C4-2B (cell line): ENCODE measurements around the gene AHCTF1.
"Not testable (repeated sequence)": the region's sequence is repeated elsewhere in the genome, so short reads cannot be mapped to it uniquely, and the experiment has no call there.

Source experiments
- H3K27ac ChIP-seq: fragments of 450-650 bp; 2 replicates; pipeline ENCODE4 v1.5.1; 2017
- CTCF ChIP-seq: fragments of 450-650 bp; conservative IDR thresholded peaks from 2 replicates; pipeline ENCODE4 v1.5.1; 2017; ENCODE audit warnings: mild to moderate bottlenecking
- ZFX ChIP-seq: fragments of 450-650 bp; IDR thresholded peaks from 2 replicates; pipeline ENCODE4 v1.6.1; 2017

Gene AHCTF1

GRCh38 chr1:246891105-246891504 lies 40.6 kb downstream of the AHCTF1 start:
- no peak for TF ChIP-seq ZFX
- no peak for TF ChIP-seq CTCF
- no peak overlapping the region for H3K27ac ChIP-seq

- TF ChIP-seq CTCF = no peak
- no peak for TF ChIP-seq ZFX
- H3K27ac ChIP-seq = no peak overlapping the region
These were observed 43.2 kb downstream of the AHCTF1 start for GRCh38 chr1:246888522-246888921.

DNA sequence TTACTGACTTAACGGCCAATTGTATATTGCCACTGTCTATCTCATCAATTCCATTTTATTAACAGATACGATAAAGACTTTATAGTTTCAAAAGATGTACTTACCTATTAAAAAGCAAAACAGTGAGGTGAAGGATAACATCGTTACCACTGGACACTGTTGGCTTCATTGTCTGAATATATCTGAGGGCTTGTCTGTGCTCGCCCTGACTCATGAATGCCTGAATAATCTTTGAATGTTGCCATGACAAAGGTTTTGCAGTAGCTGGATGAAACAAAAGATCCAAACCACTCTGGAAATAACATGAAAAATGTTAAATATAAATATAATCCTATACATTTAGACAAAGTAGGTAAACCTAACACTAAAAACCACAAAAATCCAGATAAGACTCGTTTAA lies 46.4 kb downstream of the AHCTF1 start:
- H3K27ac ChIP-seq = not testable (repeated sequence)

DNA sequence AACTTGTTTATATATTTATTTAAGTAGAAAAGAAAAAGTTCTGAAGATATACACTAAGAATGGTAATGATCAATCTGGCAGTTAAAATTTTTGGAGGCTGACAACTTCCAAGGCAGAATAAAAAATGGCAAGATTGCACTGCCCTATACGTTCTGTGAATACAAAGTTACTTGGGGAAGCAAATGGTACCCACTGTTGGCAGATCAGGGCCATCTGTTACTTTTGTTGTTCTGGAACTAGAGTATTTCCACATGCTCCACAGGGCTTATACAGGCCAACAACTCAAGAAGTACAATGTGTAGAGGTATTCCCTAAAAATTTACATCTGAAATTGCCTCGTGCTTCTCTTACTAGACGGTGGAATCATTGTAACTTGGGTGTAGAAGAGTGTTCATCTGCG lies 53.2 kb downstream of the AHCTF1 start:
- TF ChIP-seq CTCF (no peak), ZFX (no peak)
- no peak overlapping the region for H3K27ac ChIP-seq

DNA sequence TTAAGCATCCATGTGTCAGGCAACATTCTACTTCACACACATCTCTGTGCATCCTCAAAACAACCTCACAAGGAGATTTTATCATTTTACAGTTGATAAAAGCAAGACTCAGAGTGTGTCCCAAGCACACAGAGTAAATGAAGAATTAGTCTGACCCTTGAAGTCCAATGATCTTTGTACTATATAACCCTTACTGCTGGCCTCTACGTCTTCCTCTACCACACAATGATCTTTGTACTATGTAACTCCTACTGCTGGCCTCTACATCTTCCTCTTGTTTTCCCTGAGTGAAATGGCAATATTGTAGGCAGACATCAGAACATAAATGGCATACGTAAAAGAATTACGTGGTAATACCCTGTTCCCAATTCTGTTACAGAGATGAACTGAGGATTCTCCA lies 55.3 kb downstream of the AHCTF1 start:
- TF ChIP-seq ZFX = no peak
- no peak for TF ChIP-seq CTCF
- no peak overlapping the region for H3K27ac ChIP-seq

DNA sequence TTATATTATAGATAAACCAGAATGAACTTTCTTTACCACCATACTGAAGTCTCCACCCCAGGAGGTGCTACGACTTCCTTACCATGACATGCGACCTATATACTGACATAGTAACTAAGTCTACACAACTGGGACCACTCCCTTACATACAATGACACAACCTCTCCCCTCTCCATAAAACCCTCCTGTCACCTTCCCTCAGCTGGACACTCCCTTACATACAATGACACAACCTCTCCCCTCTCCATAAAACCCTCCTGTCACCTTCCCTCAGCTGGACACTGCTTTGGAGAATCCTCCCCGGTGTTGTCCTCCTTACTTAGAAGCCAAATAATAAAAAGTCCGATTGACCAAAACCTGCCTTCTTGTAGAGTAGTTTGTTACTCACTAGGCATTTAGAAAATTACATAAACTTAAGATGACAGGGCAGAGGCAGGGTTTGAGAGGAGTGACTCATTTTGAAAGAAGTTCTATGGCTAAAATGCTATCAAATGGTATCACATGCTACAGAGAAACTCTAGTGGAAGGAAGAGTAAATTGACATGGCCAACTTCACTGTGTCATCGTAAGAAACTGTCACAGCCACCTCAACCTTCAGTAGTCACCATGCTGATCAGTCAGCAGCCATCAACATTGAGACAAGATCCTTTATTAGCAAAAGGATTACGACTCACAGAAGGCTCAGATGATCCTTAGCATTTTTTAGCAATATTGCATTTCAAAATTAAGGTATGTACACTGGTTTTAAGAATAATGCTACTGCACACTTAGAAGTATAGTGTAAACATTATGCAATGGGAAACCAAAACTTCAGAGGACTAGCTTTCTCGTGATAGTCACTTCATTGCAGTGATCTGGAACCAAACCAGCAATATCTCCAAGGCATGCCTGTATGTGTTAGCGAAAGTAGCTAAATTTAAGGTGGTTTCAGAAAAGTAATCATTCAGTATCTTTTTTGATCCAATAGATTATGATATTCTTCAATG lies 56.4 kb downstream of the AHCTF1 start:
- no peak overlapping the region for H3K27ac ChIP-seq
- TF ChIP-seq CTCF (no peak), ZFX (no peak)

DNA sequence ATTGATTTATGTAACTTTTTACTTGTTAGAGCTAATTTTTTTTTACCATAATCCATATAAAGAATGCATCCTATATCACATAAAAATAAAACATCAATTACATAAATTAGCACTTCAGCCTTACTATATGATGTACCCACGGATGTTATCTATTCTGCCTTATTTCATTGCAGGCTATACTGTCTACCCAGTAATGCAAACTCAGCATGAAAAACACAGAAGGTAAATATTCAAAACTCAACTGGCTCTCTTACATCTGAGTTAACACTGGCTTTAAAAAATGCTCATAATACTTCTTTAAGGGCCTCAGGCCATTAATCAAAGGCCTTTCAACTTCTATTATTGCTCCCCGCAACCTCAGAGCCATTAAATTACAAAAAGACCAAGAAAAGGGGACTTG lies 65.8 kb downstream of the AHCTF1 start:
- no peak overlapping the region for H3K27ac ChIP-seq
- TF ChIP-seq CTCF (no peak), ZFX (no peak)

- not testable (repeated sequence) for H3K27ac ChIP-seq
These were observed 68.0 kb downstream of the AHCTF1 start for GRCh38 chr1:246863791-246864190.
